ENCODE data around the gene SRPX2. TPM values are rescaled to one million over a fixed set of nuclear protein-coding genes. Genes with fewer than 3 reads are reported as not detected.

The SRPX2 gene
- polyA plus RNA-seq (2012; rRNA removed), result 14.5 and 18.7 TPM in 2 replicates
- polyA plus RNA-seq (2012; cell fraction: cytosol; rRNA removed), result 9.0 and 12.5 TPM in 2 replicates
- polyA plus RNA-seq (2012; cell fraction: nucleus; rRNA removed), result 24.8 and 28.9 TPM in 2 replicates

- Histone ChIP-seq H2AFZ (ENCODE audit: low read depth) (peak within 1 kb of the TSS; percentile 16; the same call in 1 of the 2 replicates), H3K9me2 (no peaks in the 10 kb centered on the region), H3K9ac (peak within 1 kb of the TSS; percentile 39; the same call in 1 of the 2 replicates), H3K27me3 (ENCODE audit: insufficient read depth) (0 out of 2 replicates have a peak, but pooled peaks cover 4% of the 10 kb centered on the region), H3K4me2 (peak within 1 kb of the TSS; percentile 63), H3F3A (replicated peaks; ENCODE audit: insufficient read depth) (no peaks in the 10 kb centered on the region), H3K27ac (ENCODE audit: low read depth in 2 of 2, low read length in 1 of 2) (peak within 1 kb of the TSS in 1 of 2 experiments; percentile 70; a peak in 2 of 4 replicates), H3K4me3 (ENCODE audit: low read depth in 2 of 2, low read length in 1 of 2) (peak within 1 kb of the TSS in 1 of 2 experiments; percentile 45; a peak in 1 of 4 replicates), H3K4me1 (ENCODE audit: control insufficient read depth in 1 of 2, insufficient read depth in 2 of 2, low read depth in 1 of 2, low read length in 1 of 2) (peaks cover 0 to 14% of the 10 kb centered on the region in 2 experiments; a peak in 1 of 4 replicates), H3K9me3 (no peaks in the 10 kb centered on the region), H4K20me1 (ENCODE audit: insufficient read depth) (no peaks in the 10 kb centered on the region), H3K79me2 (ENCODE audit: insufficient read depth) (no peaks in the 10 kb centered on the region), H3K36me3 (replicated peaks in 1 of 2; ENCODE audit: control insufficient read depth in 1 of 2, insufficient read depth in 2 of 2, low read length in 1 of 2) (no peaks in the 10 kb centered on the region)
- ChIA-PET POLR2A (no interaction called here), CTCF (interaction anchor here (1.5 to 3.8 kb wide), 3 partner anchors 10 to 132 kb away, joined by 4 to 13 read pairs (median 10); no protein-coding TSS in a partner anchor)
- 18% methylated on average over 11 of the region's 11 CpGs for WGBS (ENCODE audit: low lambda C conversion rate)
- DNase-seq, result no peak
- TF ChIP-seq EP300 (IDR thresholded peaks at IDR 0.05; ENCODE audit: borderline replicate concordance in 1 of 2, low read depth in 1 of 2, low read length in 1 of 2) (no peak), GATA2 (CRISPR knock-in tag; IDR thresholded peaks at IDR 0.05) (no peak), PBX3 (IDR thresholded peaks at IDR 0.05) (peak; percentile 39; the same call in 1 of the 2 replicates), RFX5 (IDR thresholded peaks at IDR 0.05; ENCODE audit: low read length) (no peak), JUND (IDR thresholded peaks at IDR 0.05) (peak; percentile 70), NFIC (IDR thresholded peaks at IDR 0.05; ENCODE audit: borderline replicate concordance) (peak; percentile 10; the same call in 1 of the 2 replicates), CTCF (IDR thresholded peaks at IDR 0.05) (no peak), TEAD4 (IDR thresholded peaks at IDR 0.05; ENCODE audit: borderline replicate concordance, insufficient read depth) (peak; percentile 35; the same call in 1 of the 2 replicates), NRF1 (IDR thresholded peaks at IDR 0.05; ENCODE audit: low read depth, low read length) (no peak), YY1 (IDR thresholded peaks at IDR 0.05; ENCODE audit: low read depth) (no peak), SMC3 (IDR thresholded peaks at IDR 0.05; ENCODE audit: low read depth, low read length) (no peak), TAF1 (IDR thresholded peaks at IDR 0.05; ENCODE audit: borderline replicate concordance, low read depth, low read length) (no peak), USF2 (IDR thresholded peaks at IDR 0.05; ENCODE audit: borderline replicate concordance, low read depth, low read length) (no peak), IRF3 (IDR thresholded peaks at IDR 0.05; ENCODE audit: low read depth, low read length) (no peak), GABPA (IDR thresholded peaks at IDR 0.05; ENCODE audit: low read depth) (no peak), MXI1 (IDR thresholded peaks at IDR 0.05; ENCODE audit: low read depth, low read length) (no peak), MEF2A (IDR thresholded peaks at IDR 0.05; ENCODE audit: borderline replicate concordance, low read depth) (no peak), CHD2 (IDR thresholded peaks at IDR 0.05; ENCODE audit: low read length, partially characterized antibody) (no peak), FOSL2 (IDR thresholded peaks at IDR 0.05; ENCODE audit: borderline replicate concordance, low read depth) (peak; percentile 88; the same call in 1 of the 2 replicates), USF1 (IDR thresholded peaks at IDR 0.05; ENCODE audit: borderline replicate concordance, low read depth) (no peak), RAD21 (IDR thresholded peaks at IDR 0.05; ENCODE audit: low read length) (no peak), REST (IDR thresholded peaks at IDR 0.05; ENCODE audit: low read depth, low read length) (no peak)
These were observed at the start of gene SRPX2 for GRCh38 chrX:100643956-100644860. SRPX2 (plus strand) TSS chrX:100644199; CDS start chrX:100646323, 2,124 bp downstream.
